ENCODE data around the gene SLIT3. TPM values are rescaled to one million over a fixed set of nuclear protein-coding genes. Genes with fewer than 3 reads are reported as not detected.

The SLIT3 gene
- total RNA-seq, 2 donors from 2014 or later = 6.6 to 6.7 TPM

DNA sequence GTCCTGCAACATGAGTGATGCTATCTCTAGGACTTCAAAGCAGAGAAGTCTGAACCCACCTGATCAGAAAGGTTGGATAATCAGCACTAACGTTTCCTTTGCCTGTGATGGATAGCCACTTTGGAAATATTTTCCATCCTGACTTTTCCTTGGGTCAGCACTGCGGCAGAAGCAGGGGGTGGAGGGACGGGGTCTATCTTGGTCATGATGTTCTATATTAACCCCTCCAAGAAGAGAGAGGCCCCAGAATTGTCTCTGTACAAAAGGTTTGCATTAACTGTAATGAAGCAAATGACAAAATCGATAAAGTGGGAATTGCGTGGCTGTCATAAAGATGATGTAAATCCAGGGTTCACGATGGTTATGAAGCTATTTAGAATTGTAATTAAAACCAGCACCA lies 441.9 kb downstream of the SLIT3 start:
- WGBS, 2 donors = 65 to 80% methylated on average over 6 of the region's 6 CpGs
- Histone ChIP-seq H3K27me3 (no peaks in the 10 kb centered on the region), H3K36me3 (replicated peaks in 1 of 2; ENCODE audit: insufficient read depth in 1 of 2, low read depth in 2 of 2) (no peaks in the 10 kb centered on the region), H3K27ac (no peak overlapping the region), H3K4me1 (no peaks in the 10 kb centered on the region), H3K9me3 (no peaks in the 10 kb centered on the region), H3K4me3 (no peak overlapping the region)
- ATAC-seq (no peak), DNase-seq (no peak)
- intact Hi-C loops (cut with DNase I) = no loop called here
- TF ChIP-seq POLR2A (IDR thresholded peaks at IDR 0.05) = no peak
- TF ChIP-seq, protein P1, sequence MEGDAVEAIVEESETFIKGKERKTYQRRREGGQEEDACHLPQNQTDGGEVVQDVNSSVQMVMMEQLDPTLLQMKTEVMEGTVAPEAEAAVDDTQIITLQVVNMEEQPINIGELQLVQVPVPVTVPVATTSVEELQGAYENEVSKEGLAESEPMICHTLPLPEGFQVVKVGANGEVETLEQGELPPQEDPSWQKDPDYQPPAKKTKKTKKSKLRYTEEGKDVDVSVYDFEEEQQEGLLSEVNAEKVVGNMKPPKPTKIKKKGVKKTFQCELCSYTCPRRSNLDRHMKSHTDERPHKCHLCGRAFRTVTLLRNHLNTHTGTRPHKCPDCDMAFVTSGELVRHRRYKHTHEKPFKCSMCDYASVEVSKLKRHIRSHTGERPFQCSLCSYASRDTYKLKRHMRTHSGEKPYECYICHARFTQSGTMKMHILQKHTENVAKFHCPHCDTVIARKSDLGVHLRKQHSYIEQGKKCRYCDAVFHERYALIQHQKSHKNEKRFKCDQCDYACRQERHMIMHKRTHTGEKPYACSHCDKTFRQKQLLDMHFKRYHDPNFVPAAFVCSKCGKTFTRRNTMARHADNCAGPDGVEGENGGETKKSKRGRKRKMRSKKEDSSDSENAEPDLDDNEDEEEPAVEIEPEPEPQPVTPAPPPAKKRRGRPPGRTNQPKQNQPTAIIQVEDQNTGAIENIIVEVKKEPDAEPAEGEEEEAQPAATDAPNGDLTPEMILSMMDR (IDR thresholded peaks at IDR 0.05) = no peak

DNA sequence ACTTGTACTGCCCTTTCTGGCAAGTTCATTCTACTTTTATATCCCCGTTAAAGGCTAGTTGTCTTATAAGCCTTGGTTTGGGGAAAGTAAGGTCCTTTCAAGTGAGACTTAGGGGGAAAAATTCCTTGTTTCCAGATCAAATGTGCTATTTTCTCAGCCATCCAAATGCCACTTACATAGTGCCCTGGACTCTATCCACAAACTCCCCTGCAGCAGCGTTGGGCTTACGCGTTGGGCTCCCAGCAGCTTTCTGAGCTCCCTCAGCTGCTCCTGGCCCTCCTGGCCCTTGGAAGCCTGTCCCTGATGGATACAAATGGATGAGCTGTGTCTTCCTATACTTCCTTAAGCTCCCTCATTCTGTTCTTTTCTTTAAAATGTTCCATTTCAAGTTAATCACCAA lies 442.6 kb downstream of the SLIT3 start:
- ATAC-seq (no peak), DNase-seq (no peak)
- H3K4me1 ChIP-seq = no peaks in the 10 kb centered on the region
- H3K9me3 ChIP-seq = no peaks in the 10 kb centered on the region
- no peak overlapping the region for H3K27ac ChIP-seq
- TF ChIP-seq, protein P1 (IDR thresholded peaks at IDR 0.05) = no peak
- TF ChIP-seq POLR2A (IDR thresholded peaks at IDR 0.05) = no peak
- no peak overlapping the region for H3K4me3 ChIP-seq
- no peaks in the 10 kb centered on the region for H3K27me3 ChIP-seq
- H3K36me3 ChIP-seq (replicated peaks in 1 of 2; ENCODE audit: insufficient read depth in 1 of 2, low read depth in 2 of 2) = no peaks in the 10 kb centered on the region
- WGBS, 2 donors = 85 to 87% methylated on average over 4 of the region's 4 CpGs
- intact Hi-C loops (cut with DNase I) = no loop called here

- WGBS, 2 donors = 67 to 80% methylated on average over 5 of the region's 5 CpGs
- no peaks in the 10 kb centered on the region for H3K9me3 ChIP-seq
- no peak overlapping the region for H3K4me3 ChIP-seq
- intact Hi-C loops (cut with DNase I) = no loop called here
- no peaks in the 10 kb centered on the region for H3K27me3 ChIP-seq
- H3K27ac ChIP-seq = no peak overlapping the region
- no peaks in the 10 kb centered on the region for H3K4me1 ChIP-seq
- DNase-seq = no peak
- H3K36me3 ChIP-seq (replicated peaks in 1 of 2; ENCODE audit: insufficient read depth in 1 of 2, low read depth in 2 of 2) = no peaks in the 10 kb centered on the region
- no peak for TF ChIP-seq POLR2A (IDR thresholded peaks at IDR 0.05)
- TF ChIP-seq, protein P1 (IDR thresholded peaks at IDR 0.05) = no peak
- ATAC-seq = no peak
These were observed 447.0 kb downstream of the SLIT3 start for GRCh38 chr5:168853972-168854371.

GRCh38 chr5:168852329-168852728 lies 448.6 kb downstream of the SLIT3 start:
- no peaks in the 10 kb centered on the region for H3K9me3 ChIP-seq
- TF ChIP-seq POLR2A (IDR thresholded peaks at IDR 0.05) = no peak
- TF ChIP-seq, protein P1 (IDR thresholded peaks at IDR 0.05) = no peak
- ATAC-seq (no peak), DNase-seq (no peak)
- no peaks in the 10 kb centered on the region for H3K27me3 ChIP-seq
- no peak overlapping the region for H3K27ac ChIP-seq
- no peak overlapping the region for H3K4me3 ChIP-seq
- intact Hi-C loops (cut with DNase I) = no loop called here
- no peaks in the 10 kb centered on the region for H3K36me3 ChIP-seq (replicated peaks in 1 of 2; ENCODE audit: insufficient read depth in 1 of 2, low read depth in 2 of 2)
- WGBS, 2 donors = 57 to 58% methylated on average over 4 of the region's 4 CpGs
- H3K4me1 ChIP-seq = no peaks in the 10 kb centered on the region

- no peaks in the 10 kb centered on the region for H3K36me3 ChIP-seq (replicated peaks in 1 of 2; ENCODE audit: insufficient read depth in 1 of 2, low read depth in 2 of 2)
- TF ChIP-seq, protein P1 (IDR thresholded peaks at IDR 0.05) = no peak
- no peak for TF ChIP-seq POLR2A (IDR thresholded peaks at IDR 0.05)
- no peaks in the 10 kb centered on the region for H3K27me3 ChIP-seq
- WGBS, 2 donors = 43 to 56% methylated on average over 7 of the region's 7 CpGs
- no peaks in the 10 kb centered on the region for H3K9me3 ChIP-seq
- DNase-seq (no peak), ATAC-seq (no peak)
- H3K27ac ChIP-seq = no peak overlapping the region
- no peak overlapping the region for H3K4me3 ChIP-seq
- intact Hi-C loops (cut with DNase I) = no loop called here
- H3K4me1 ChIP-seq = no peaks in the 10 kb centered on the region
These were observed 449.0 kb downstream of the SLIT3 start for GRCh38 chr5:168851902-168852321.
